Endothelial cell of hepatic sinusoid (primary cell): ENCODE measurements around the gene KRT35.

Source experiments
- in situ Hi-C: cut with HindIII; loops from 2 replicates; pipeline ENCODE4 v1.10.0; 2017; ENCODE audit warnings: low sequenced_read_pairs

The KRT35 gene

DNA sequence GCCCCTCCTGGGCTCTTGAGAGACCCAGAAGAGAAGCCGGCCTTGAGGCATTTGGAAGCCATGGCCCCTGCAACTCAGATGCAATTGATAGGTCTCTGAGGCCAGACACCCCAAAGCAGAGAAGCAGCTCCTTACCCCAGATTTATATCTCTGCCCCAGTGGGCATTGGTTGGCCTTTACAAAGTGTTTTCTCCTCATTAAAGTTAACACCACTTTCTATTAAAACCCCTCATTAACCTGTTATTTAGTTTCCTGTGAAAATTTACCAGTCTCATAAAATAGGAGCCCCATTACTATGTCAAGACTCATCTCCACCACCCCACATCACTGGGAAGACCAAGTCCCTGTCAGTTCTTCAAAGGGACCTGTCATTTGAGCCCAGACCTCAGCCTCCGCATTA, at the start of gene KRT35:
TSS of gene KRT35 (minus strand) at position 116 of the 400 bp plus-strand sequence. CDS start at position 62, 54 bp downstream.
- in situ Hi-C loops = no loop called here

DNA sequence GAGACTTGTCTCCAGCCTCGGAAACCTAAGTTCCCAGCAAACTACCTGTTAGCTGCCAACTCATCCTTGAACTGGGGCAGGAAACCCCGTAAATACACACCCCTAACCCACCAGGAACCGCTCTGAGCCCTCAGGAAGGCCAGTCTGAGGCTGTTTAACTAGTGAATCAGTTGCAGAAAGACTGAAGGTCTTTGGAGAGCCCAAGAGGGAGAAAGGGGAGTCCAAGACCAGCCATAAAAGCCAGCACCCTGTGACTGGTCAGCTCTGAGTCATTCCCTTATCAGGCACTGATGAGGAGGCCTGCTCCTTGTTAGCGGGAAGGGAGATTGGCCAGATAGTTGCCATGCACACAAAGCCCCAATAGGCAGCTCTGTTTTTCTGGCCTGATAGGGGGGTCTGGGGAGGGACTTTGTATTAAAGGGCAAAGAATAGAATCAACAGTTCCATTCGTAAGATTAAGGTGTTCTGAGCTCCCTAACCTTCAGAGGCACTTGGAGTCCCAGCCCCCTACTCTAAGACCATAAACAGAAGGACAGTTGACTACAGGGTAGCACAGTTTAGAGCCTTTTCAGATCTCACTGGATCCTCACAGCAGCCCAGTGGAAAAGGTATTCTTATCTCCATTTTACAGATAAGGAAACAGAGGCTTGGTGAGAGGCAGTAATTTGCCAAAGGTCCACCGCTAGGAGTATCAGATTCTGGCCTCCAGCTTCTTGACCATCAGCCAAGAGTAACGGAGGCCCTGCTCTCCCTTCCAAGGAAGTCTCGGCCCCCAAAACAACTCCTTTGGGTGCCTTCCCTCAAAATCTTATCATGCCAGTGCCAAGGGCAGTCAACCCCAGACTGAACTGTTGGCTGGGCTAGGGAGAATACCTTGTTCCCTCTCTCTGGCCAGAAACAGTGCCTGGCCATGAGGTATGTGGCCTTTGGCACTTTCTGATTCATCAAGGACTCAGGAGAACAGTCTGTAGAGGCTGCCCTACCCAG, 49.4 kb upstream of the KRT35 start:
- in situ Hi-C loops = loop anchor here (10.0 to 25.0 kb wide), 2 partner anchors 126 to 618 kb away; no protein-coding TSS in a partner anchor

DNA sequence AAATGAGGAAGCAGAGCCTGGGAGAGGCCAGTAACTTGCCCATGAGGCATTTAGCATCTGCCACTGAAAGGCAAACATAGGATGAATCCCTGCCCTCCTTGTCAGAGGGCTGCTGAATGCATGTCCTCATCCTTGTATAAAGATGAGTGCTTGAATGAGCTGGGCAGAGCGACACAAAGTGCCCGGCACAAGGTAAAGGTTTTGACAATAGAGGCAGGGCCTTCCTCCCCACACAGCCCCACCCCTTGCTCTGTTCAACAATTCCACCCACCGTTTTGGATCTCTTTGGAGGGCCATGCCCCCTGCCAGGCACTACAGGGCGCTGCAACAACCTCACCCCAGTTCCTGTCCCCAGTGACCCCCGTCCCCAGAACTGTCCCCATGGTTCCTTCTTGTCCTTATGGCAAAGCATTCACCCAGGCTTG, 48.6 kb upstream of the KRT35 start:
- in situ Hi-C loops = loop anchor here (25.0 kb wide), 1 partner anchor 617 kb away; no protein-coding TSS in a partner anchor

DNA sequence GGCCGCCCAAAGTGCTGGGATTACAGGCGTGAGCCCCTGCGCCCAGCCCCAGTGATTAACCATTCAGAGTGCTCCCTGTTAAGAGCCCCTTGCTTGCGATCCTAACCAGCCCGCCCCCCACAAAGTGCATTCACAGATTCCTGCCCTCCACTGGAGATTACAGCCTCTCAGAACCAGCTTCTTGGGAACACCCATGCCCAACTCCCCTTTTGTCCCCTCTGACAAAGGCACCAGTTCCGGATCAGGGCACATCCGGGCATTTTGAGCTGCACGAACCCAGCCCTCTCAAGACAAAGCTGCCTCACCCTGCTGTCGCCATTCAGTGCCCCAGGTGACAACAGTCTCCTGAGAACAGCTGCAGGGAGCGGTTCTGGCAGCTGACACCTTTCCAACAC, 48.0 kb upstream of the KRT35 start:
- in situ Hi-C loops = loop anchor here (25.0 kb wide), 1 partner anchor 617 kb away; no protein-coding TSS in a partner anchor

DNA sequence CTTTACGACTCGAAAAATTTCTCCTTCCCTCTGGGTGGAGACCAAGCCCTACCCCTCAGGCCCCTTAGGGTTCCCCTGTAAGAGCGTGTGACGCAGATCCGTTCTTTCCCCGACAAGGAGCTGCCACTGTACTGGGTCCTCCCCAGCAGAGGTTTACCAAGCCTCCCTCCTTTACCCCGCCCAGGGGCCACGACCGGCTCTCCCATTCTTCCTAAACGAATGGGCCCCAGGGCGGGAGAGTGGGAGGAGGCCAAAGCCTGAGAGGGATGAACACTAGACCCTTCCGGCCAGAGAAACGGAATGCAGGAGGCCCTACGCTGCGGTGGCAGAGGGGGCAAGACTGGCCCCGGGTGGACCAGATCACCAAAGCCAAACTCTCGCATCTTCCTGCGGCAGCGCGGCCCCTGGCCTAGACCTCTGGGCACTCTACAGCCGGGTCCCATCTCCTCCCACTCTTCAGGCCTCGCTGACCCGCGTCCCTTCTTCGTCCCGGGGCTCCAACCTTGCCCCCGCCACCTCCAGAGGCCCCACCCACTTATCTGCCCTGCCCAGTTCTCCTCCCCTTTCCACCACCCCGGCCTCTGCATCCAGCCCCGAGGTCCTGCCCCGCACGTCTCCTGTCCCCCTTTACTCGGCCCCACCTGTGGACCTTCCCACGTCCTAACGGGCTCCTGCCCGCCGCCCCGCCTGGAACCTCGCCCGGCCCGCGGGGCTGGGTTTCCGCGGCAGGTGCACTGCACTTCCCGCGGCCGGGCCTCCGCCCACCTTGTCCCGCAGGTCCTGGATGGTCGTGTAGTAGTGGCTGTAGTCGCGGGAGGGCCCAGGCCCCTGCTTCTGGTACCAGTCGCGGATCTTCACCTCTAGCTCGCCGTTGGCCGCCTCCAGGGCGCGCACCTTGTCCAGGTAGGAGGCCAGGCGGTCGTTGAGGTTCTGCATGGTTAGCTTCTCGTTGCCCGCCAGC, 46.4 kb upstream of the KRT35 start:
- in situ Hi-C loops = loop anchor here (25.0 kb wide), 1 partner anchor 615 kb away; no protein-coding TSS in a partner anchor

DNA sequence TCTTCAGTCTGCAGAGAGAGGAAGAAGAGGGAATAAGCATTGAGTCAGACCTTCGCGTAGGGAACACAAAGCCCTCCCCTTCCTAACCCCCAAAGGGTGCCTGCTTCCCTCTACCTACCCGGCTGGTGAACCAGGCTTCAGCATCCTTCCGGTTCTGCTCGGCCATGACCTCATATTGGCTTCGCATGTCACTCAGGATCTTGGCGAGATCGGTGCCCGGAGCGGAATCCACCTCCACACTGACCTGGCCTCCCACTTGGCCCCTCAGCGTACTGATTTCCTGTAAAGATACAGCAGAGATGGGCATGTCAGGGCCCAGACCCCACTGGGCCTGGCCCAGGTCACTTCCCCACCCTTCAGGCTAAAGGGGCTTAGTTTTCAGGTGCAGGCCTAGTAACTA, 43.3 kb upstream of the KRT35 start:
- in situ Hi-C loops = no loop called here

DNA sequence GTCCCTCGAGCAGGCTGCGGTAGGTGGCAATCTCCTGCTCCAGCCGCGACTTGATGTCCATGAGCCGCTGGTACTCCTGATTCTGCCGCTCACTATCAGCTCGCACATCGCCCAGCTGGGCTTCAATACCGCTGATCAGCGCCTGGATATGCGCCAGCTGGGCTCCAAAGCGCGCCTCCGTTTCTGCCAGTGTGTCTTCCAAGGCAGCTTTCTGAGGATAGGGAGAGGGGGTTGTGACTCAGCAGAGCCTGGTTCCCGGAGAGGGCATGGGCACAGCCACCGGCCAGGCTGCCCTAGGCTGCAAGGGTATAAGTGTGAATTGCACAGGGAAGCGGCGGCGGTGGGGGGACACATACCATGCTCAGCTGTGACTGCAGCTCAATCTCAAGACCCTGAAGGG, 42.8 kb upstream of the KRT35 start:
- in situ Hi-C loops = no loop called here

DNA sequence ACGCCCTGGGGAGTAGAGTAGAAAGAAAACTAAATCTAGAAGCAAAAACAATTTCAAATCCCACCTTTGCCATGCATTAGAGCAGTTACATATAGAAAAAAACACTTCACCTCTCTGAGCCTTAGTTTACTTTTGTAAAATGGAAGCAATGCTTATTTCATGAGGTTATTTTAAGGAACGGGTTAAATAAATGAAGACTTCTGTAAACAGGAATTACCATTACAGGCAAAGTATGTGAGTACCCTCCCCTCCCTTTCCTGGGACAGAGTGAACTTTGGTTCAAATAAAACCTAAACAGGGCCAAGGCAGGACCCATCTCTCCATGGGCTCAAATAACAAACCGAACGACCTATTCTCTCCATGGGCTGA, 42.3 kb upstream of the KRT35 start:
- in situ Hi-C loops = no loop called here

DNA sequence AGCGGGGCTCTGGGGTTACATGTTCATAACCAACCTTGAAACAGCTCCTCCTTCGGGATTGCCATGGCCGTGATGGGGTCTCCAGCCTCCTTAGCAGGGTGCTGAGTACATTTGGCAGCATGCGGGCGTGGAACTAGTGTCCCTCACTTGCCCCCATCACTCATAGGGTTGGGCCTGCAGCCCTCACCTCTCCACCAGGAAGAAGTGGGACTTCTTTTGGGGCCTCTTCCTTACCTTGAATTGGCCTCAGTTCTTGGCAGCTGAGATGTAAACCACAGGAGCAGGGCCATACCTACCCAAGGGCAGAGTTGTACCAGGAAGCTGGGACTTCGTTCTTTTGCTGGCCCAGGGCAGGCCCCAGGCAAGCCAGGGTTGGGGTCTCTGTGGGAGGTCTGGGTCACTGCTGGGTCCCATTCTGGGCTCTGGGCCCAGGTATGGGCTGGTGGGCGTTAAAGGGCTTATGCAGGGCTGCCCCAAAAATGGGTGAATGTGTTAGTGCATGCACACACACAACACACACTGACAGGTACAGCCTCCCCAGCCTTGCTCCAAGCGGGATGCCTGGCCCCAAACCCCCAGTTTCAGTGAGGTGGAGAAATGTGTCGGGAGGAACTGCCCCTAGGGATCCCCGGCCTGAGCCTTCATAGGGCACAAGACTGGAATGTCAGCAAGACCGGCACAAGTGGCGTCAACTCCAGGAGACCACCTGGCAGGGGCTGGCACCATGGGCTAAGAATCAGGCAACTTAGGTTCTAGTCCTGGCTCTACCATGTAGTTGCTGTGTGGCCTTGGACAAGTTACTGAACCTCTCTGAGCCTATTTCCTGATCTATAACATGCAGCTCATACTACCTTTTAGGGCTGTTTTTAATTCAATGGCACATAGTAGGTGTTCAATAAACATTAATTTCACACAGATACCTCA, 41.6 kb upstream of the KRT35 start:
- in situ Hi-C loops = no loop called here

DNA sequence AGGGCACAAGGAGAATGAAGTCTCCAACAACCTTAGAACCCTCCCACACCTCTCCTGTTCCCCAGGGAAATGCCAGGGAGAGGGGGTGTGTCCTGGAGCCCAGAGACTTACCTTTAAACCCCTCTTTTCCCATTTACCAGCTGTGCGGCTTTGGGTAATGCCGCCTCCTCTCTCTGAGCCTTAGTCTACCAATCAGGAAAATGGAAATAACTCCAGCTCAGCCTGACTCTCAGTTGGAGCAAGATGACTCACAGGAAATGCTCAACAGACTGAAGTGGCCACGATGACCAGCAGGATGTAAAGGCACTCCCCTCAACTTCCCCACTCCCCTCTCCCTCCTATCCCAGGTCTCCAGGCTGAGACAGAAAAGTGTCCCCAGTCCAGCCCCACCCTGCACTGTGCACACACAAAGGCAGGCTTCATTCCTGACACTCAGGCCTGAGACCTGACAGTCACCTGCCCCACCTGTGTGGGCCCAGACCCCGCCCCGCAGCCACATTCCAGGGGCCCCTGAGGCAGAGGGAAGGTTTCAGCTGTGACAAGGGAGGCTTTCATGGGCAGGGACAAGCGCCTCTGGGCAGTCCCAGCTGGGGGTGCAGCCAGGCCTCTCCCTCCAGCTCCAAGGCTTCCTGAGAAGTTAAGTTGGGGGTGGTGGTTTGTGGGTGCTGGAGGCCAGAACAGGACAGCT, 40.8 kb upstream of the KRT35 start:
- in situ Hi-C loops = no loop called here

DNA sequence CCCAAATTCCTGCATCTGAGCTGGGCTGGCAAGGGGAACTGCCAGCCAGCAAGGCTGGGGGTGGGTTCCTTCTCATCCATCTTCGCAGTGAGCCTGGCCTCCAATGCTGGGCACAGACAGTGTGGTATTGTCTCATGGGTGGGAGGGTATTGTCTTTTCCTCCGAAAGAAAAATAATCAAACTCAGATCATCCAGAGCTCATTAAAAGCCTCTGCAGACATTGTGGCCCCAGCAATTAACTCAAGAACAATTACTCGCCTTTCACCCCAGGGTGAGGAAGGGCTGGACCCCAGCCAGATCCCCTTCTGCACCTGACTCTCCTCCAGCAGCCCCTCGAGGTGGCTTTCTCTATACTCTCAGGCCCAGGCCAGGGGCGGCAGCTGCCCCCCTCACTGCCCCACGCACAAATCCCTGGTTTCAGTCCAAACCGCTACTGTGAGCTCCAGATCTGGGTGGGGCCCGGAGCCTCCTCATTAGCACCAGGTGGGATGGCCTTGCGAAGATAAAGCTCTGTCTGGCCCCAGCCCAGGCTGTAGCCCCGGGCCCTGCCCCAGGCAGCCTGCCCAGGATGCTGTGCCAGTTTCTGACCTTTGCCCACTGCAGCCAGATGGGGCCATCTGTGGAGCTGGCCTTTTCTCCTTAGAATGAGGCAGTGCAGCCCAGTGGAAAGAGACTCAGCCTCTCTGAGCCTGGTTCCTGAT, 40.0 kb upstream of the KRT35 start:
- in situ Hi-C loops = no loop called here

DNA sequence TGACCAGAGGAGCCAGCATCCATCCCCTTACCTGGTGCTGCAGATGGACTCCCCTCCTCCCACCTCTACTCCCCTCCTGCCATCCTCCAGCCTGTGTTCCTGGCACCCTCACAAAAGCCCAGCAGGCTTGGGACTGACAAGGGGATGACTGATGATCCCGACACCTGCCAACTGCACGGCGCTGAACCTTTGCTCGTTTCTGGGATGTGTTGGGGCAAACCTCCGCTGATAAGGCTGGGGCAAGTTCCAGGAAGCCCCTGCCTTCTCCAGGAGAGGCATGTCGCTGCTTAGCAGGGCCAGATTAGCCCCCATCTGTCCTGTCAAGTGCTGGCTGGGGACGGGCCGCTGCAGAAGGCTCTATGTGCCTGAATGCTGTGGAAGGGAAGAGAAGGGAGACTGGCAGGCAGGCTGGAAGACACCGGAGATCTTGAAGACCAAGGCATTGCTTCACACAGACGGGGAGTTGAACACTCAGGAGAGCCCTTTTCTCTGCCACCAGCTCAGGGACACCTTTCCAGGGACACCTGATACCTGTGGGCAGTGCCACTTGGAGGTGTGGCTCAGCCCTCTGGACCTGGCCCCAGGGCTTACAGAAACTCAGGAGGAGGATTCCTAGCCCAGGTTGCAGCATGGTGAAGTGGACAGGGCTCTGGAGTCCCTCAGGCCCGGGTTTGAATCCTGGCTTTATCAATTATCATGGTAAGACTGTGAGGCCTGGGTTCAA, 38.7 kb upstream of the KRT35 start:
- in situ Hi-C loops = no loop called here

DNA sequence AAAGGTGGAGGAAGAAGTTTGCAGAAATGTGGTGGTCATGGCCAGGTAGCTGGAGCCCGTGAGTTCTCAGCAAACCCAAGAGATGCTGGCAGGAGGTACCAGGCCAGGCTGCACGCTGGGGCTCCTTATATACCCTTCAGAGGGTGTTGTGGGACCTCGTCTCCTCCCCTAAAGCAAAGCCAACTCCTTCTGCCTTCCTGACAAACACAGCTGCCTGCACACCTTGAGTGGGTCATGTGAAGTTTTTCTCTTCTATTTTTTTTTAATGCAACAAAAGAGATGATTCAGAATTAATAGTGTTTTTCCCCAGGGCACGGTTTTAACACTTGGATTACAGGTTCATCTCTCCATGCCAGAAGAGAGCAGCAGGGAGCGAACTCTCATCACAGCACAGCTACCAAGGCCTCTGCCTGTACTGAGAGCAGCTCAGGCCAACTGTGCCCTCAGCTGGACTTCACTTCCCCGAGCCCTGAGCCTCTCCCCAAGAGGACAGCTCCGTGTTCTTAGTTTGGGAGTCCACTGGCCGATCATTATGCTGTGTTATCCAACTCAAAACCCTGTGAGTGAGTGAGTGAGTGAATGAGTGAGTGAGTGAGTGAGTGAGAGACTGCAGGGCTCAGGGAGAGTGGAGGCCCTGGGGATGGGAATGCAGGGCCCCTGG, 38.0 kb upstream of the KRT35 start, which contains the start of gene KRT15:
TSS of gene KRT15 (minus strand) at position 102 of the 661 bp plus-strand sequence. CDS start at position 39, 63 bp downstream.
- in situ Hi-C loops = no loop called here

DNA sequence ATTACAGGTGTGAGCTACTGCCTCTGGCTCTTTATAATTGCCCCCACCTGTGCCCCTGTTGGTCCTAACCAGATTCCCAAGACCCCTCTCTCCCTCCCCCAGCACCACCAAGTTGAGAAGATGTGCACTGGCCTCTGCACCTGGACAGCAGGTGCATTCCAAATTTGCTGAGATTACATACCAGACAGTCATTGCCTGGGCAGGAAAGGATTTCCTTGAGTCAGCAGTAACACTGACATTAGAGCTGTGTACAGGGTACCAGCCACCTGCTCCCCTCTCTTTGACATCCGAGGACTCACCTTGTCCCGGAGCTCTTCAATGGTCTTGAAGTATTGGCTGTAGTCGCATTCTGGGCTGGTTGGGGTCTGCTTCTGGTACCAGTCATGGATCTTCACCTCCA, 37.1 kb upstream of the KRT35 start:
- in situ Hi-C loops = no loop called here

DNA sequence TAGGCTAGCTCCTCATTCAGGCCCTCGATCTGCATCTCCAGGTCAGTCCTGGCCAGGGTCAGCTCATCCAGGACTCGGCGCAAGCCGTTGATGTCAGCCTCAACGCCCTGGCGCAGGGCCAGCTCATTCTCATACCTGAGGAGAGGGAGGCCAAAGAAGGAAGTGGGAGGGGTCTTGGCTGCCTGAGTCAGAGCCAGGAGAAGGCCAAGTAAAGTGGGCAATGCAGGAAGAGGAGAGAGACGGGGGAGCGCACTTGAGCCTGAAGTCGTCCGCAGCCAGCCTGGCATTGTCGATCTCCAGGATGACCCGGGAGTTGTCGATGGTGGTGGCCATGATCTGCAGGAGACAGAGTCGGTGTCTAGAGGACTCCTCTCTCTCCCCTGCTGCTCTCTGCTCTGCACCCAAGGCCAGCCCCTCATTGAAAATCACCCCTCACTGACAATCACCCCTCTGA, 35.9 kb upstream of the KRT35 start:
- in situ Hi-C loops = no loop called here

DNA sequence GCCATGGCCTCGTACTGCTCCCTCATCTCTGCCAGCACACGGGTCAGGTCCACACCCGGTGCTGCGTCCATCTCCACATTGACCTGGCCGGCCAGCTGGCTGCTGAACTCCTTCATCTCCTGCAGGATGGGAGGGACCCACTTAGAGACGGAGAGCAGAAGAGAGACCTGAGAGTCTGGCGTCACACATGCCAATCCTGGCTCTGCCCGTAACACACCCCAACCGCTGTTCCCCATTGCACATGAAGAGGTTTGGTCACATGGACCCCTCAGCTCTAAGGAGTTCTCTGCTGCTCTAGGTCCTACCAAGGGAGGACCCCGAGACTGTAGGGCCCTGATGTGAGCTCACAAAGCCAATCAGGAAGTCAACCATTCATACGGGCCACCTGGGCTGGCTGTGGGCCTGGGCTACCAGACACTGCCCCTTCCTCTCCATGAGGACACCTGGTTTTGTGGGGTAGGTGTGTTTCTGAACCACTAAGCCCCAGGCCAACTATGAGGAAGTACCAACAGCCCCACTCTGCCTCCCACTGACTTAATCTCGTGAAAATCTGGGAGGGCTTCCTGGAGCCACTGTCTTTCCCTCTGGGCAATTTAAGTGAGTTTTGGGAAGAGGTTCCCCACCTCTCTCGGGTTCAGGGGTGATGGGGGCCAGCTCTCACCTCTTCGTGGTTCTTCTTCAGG, 35.3 kb upstream of the KRT35 start:
- in situ Hi-C loops = no loop called here

DNA sequence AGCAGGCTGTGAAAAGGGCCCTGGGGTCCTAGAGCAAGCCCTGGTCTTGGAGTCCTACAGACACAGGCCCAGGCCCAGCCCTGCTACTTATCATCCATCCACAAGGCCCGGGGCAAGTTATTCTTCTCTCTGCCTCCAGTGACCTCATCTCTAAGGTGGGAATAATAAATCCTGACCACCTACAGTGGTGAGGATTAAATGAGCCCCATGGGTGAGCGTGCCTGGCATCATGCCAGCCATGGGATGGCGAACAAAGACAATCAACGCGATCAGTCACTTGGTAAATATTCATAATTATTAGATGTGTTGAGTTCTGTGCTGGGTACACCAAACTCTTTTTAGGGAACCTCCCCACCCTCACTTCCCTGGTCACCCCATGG, 32.2 kb upstream of the KRT35 start:
- in situ Hi-C loops = no loop called here
